ENCODE data around the gene PGPEP1. TPM values are rescaled to one million over a fixed set of nuclear protein-coding genes. Genes with fewer than 3 reads are reported as not detected.
"Not testable (repeated sequence)": the region's sequence is repeated elsewhere in the genome, so short reads cannot be mapped to it uniquely, and the experiment has no call there.

Gene PGPEP1
- total RNA-seq, 2 donors from 2014 or later, result 16.4 to 20.6 TPM

GRCh38 chr19:18348171-18348570 lies 7.8 kb downstream of the PGPEP1 start:
- no peak overlapping the region for H3K27ac ChIP-seq
- no peak for DNase-seq (ENCODE audit: low spot score)
- TF ChIP-seq CTCF (IDR thresholded peaks at IDR 0.05), result no peak
- no peaks in the 10 kb centered on the region for H3K27me3 ChIP-seq
- H3K9me3 ChIP-seq, result no peaks in the 10 kb centered on the region
- no peak overlapping the region for H3K4me3 ChIP-seq
- no peaks in the 10 kb centered on the region for H3K36me3 ChIP-seq
- H3K4me1 ChIP-seq, result no peaks in the 10 kb centered on the region

GRCh38 chr19:18348818-18349339 lies 8.5 kb downstream of the PGPEP1 start:
- not testable (repeated sequence) for H3K4me3 ChIP-seq; H3K27ac ChIP-seq; H3K9me3 ChIP-seq; H3K36me3 ChIP-seq; H3K4me1 ChIP-seq; H3K27me3 ChIP-seq; DNase-seq (ENCODE audit: low spot score)

DNA sequence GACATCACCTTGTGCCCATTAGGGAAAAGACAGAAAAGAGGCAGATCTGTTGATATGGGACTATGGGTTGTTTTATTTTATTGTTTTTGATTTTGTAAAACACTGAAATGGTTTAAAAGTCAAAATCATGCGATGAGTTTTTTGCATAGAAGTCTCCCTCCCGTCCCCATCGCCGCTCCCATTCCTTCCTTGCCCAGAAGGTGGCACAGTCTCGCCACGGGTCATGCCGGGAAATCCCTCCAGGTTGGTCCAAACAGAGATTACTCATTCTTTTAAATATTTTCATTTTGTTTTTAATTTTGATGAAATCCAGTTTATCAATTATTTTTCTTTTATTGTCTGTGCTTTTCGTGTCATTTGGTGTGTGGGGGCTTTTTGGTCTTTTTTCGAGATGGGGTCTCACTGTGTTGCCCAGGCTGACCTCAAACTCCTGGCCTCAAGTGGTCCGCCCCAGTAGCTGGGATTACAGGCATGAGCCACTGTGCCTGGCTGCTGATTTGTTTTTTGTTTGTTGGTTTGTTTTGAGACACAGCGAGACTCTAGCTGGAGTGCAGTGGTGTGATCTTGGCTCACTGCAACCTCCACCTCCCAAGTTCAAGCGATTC lies 9.2 kb downstream of the PGPEP1 start:
- peak; percentile 65 for DNase-seq (ENCODE audit: low spot score)
- TF ChIP-seq CTCF (IDR thresholded peaks at IDR 0.05), result peak; percentile 59 to 81

DNA sequence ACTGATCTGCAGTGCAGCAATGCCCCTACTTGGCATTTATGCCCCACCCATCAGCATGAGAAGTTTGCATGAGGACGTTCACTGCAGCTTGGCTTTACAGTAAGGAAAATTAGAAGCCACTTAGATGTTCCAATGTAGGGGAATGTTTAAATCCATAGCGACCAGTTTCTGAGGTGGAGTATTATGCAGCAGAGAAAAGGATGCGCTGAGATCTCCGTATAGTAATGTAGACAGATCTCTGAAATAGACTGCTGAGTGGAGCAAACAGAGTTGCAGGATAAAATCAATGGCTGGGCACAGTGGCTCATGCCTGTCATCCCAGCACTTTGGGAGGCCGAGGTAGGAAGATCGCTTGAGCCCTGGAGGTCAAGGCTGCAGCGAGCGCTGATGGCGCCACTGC lies 10.1 kb downstream of the PGPEP1 start:
- Histone ChIP-seq H3K27me3 (no peaks in the 10 kb centered on the region), H3K4me3 (no peak overlapping the region), H3K36me3 (no peaks in the 10 kb centered on the region), H3K27ac (no peak overlapping the region), H3K9me3 (no peaks in the 10 kb centered on the region), H3K4me1 (no peaks in the 10 kb centered on the region)
- no peak for TF ChIP-seq CTCF (IDR thresholded peaks at IDR 0.05)
- DNase-seq (ENCODE audit: low spot score), result no peak

More for the DNA sequence above, 9.2 kb downstream of the PGPEP1 start:
- Histone ChIP-seq H3K9me3 (no peaks in the 10 kb centered on the region), H3K36me3 (no peaks in the 10 kb centered on the region), H3K27me3 (no peaks in the 10 kb centered on the region), H3K27ac (no peak overlapping the region), H3K4me3 (no peak overlapping the region), H3K4me1 (no peaks in the 10 kb centered on the region)

DNA sequence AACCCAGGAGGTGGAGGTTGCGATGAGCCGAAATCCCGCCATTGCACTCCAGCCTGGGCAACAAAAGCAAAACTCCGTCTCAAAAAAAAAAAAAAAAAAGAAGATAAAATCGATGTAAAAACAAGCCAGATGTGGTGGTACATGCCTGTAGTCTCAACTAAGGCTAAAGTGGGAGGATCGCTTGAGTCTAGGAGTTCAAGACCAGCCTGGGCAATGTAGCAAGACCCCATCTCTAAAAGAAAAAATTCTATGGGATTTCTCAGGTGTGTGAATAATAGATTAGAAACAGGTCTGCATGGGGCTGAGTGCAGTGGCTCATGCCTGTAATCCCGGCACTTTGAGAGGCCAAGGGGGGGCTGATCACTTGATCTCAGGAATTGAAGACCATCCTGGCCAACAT lies 11.1 kb downstream of the PGPEP1 start:
- Histone ChIP-seq H3K27ac (no peak overlapping the region), H3K4me3 (no peak overlapping the region), H3K4me1 (no peaks in the 10 kb centered on the region), H3K9me3 (no peaks in the 10 kb centered on the region), H3K27me3 (no peaks in the 10 kb centered on the region), H3K36me3 (peaks cover 10% of the 10 kb centered on the region)
- TF ChIP-seq CTCF (IDR thresholded peaks at IDR 0.05), result no peak
- no peak for DNase-seq (ENCODE audit: low spot score)

DNA sequence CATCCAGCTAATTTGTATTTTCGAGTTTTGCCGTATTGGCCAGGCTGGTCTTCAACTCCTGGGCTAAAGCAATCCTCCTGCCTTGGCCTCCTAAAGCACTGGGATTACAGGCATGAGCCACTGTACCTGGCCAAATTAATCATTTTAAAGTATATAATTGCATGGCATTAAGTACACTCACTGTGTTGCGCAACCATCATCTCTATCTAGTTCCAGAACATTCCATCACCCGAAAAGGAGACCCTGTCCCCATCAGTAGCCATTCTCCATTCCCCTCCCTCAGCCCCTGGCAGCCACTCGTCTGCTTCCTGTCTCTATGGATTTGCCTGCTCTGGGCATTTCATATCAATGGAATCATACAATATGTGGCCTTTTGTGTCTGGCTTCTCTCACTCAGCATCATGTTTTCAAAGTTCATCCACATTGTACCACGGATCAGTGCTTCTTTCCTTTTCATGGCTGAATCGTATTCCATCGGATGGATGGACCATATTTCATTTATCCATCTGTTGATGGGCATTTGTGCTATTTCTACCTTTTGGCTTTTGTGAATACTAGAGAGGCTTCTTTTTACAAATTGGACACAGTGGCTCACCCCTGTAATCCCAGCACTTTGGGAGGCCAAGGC lies 13.1 kb downstream of the PGPEP1 start:
- peaks cover 30% of the 10 kb centered on the region for H3K36me3 ChIP-seq

DNA sequence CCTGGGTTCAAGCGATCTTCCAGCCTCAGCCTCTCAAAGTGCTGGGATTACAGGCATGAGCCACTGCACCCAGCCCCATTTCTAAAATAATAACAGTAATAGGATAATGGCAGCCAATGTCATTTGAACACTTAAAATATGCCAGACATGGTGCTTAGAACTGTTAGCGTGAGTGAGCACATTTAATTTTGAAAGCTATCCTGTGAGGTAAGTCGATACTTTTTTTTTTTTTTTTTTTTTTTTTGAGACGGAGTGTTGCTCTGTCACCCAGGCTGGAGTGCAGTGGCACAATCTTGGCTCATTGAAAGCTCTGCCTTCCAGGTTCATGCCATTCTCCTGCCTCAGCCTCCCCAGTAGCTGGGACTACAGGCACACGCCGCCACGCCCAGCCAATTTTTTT lies 14.3 kb downstream of the PGPEP1 start:
- not testable (repeated sequence) for H3K4me1 ChIP-seq; DNase-seq (ENCODE audit: low spot score); H3K27me3 ChIP-seq; H3K27ac ChIP-seq; H3K4me3 ChIP-seq; H3K9me3 ChIP-seq
- peaks cover 39% of the 10 kb centered on the region for H3K36me3 ChIP-seq

More for the DNA sequence above, 13.1 kb downstream of the PGPEP1 start:
- no peak overlapping the region for H3K27ac ChIP-seq
- DNase-seq (ENCODE audit: low spot score), result no peak
- no peaks in the 10 kb centered on the region for H3K9me3 ChIP-seq
- H3K4me3 ChIP-seq, result no peak overlapping the region
- H3K4me1 ChIP-seq, result no peaks in the 10 kb centered on the region
- H3K27me3 ChIP-seq, result no peaks in the 10 kb centered on the region
- no peak for TF ChIP-seq CTCF (IDR thresholded peaks at IDR 0.05)
